GM20431 (cell line): Measurements from ENCODE around the gene DFFA.
"Not testable (repeated sequence)": the region's sequence is repeated elsewhere in the genome, so short reads cannot be mapped to it uniquely, and the experiment has no call there.

Source experiments
- in situ Hi-C: fragments of 300-500 bp; cut with MseI, MboI; formaldehyde crosslinking; loops from one replicate; pipeline ENCODE4 v1.15.0; 2020; ENCODE audit warnings: low sequenced_read_pairs; ENCODE audit not compliant: unreplicated experiment

The DFFA gene

GRCh38 chr1:10507111-10507879, 35.0 kb upstream of the DFFA start:
- in situ Hi-C loops = loop anchor here (25.0 kb wide), 1 partner anchor 355 kb away; no protein-coding TSS in a partner anchor

- in situ Hi-C loops = loop anchor here (25.0 kb wide), 1 partner anchor 356 kb away; no protein-coding TSS in a partner anchor
These were observed 34.3 kb upstream of the DFFA start for GRCh38 chr1:10506677-10507047.

- in situ Hi-C loops = loop anchor here (25.0 kb wide), 1 partner anchor 356 kb away; no protein-coding TSS in a partner anchor
These were observed 33.8 kb upstream of the DFFA start for GRCh38 chr1:10506046-10506676.

GRCh38 chr1:10504249-10504648, 31.9 kb upstream of the DFFA start:
- in situ Hi-C loops = loop anchor here (25.0 kb wide), 1 partner anchor 358 kb away; no protein-coding TSS in a partner anchor

- in situ Hi-C loops = loop anchor here (25.0 kb wide), 1 partner anchor 360 kb away; no protein-coding TSS in a partner anchor
These were observed 29.9 kb upstream of the DFFA start for GRCh38 chr1:10502206-10502605.

GRCh38 chr1:10498231-10498630, 25.9 kb upstream of the DFFA start:
- in situ Hi-C loops = no loop called here

- in situ Hi-C loops = no loop called here
These were observed 24.8 kb upstream of the DFFA start for GRCh38 chr1:10497109-10497508.

GRCh38 chr1:10495952-10496351, 23.6 kb upstream of the DFFA start:
- in situ Hi-C loops = no loop called here

GRCh38 chr1:10495475-10495817, 23.1 kb upstream of the DFFA start:
- in situ Hi-C loops = no loop called here

GRCh38 chr1:10494754-10495474, 22.6 kb upstream of the DFFA start:
- in situ Hi-C loops = no loop called here

GRCh38 chr1:10494418-10494753, 22.1 kb upstream of the DFFA start:
- in situ Hi-C loops = no loop called here

GRCh38 chr1:10490286-10490970, 18.1 kb upstream of the DFFA start:
- in situ Hi-C loops = no loop called here

GRCh38 chr1:10489291-10490055, 17.1 kb upstream of the DFFA start:
- in situ Hi-C loops = no loop called here

GRCh38 chr1:10484521-10484920, 12.2 kb upstream of the DFFA start:
- in situ Hi-C loops = no loop called here

- in situ Hi-C loops = no loop called here
These were observed 8.3 kb upstream of the DFFA start for GRCh38 chr1:10480614-10481013.

- in situ Hi-C loops = no loop called here
These were observed 7.0 kb upstream of the DFFA start for GRCh38 chr1:10479296-10479695.

GRCh38 chr1:10475510-10475909, 3.2 kb upstream of the DFFA start:
- in situ Hi-C loops = no loop called here

GRCh38 chr1:10474613-10475507, 2.5 kb upstream of the DFFA start, which contains the start of gene PEX14:
Gene PEX14 (plus strand): TSS chr1:10474950. CDS start chr1:10474967, 17 bp downstream.
- in situ Hi-C loops = no loop called here

- in situ Hi-C loops = not testable (repeated sequence)
These were observed 1.9 kb upstream of the DFFA start for GRCh38 chr1:10474309-10474612.
